Measurements from ENCODE around the gene FOXO6. TPM values are rescaled to one million over a fixed set of nuclear protein-coding genes. Genes with fewer than 3 reads are reported as not detected.

Gene FOXO6
- total and polyA plus RNA-seq, 2 of the 13 experiments (the other 11 are each of a cell fraction or from before 2014, with no cell fraction given), result 0.13 TPM; not detected in 1

DNA sequence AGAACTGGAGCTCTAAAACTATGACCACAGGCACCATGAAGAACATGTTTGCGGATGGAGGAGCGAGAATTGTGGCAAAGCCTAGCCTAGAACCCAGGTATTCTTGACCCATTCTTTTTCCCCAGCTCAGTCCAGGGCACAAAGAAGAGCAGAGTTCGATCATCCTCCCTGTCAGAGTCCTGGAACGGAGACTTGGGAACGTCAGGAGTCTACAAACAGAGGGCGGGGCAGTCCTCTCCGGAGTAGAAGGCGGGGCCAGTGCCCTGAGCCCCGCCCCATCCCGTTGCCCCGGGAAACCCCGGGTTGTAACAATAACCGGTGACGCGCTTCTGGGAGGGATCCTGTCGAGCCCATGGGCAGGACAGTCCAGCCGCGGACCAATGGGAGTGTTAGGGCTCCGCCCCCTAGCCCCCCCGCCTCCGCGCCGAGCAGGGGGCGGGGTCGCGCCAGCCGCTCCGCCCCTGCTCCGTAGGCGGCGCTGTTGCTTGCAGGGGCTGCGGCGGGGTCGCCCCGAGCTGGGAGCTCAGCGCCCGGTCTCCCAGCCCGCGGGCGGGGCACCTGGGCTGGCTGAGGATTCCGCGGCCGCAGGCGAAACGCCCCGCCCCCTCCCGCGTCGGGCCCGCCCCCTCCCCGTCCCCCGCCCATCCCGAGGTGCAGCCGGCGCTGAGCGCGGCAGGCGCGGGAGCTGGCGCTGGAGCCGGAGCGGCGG is at the start of gene FOXO6 (continued):
- TF ChIP-seq, protein P1, sequence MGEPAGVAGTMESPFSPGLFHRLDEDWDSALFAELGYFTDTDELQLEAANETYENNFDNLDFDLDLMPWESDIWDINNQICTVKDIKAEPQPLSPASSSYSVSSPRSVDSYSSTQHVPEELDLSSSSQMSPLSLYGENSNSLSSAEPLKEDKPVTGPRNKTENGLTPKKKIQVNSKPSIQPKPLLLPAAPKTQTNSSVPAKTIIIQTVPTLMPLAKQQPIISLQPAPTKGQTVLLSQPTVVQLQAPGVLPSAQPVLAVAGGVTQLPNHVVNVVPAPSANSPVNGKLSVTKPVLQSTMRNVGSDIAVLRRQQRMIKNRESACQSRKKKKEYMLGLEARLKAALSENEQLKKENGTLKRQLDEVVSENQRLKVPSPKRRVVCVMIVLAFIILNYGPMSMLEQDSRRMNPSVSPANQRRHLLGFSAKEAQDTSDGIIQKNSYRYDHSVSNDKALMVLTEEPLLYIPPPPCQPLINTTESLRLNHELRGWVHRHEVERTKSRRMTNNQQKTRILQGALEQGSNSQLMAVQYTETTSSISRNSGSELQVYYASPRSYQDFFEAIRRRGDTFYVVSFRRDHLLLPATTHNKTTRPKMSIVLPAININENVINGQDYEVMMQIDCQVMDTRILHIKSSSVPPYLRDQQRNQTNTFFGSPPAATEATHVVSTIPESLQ (CRISPR knock-in tag; conservative IDR thresholded peaks at IDR 0.05), result no peak
- TF ChIP-seq CBFB (CRISPR knock-in tag; IDR thresholded peaks at IDR 0.05) (no peak), ELF1 (CRISPR knock-in tag; IDR thresholded peaks at IDR 0.05) (no peak), NFIB (CRISPR knock-in tag; IDR thresholded peaks at IDR 0.05; ENCODE audit: borderline replicate concordance) (no peak), MED1 (CRISPR knock-in tag; IDR thresholded peaks at IDR 0.05) (peak; percentile 26; the same call in 1 of the 2 replicates), TEAD3 (CRISPR knock-in tag; optimal IDR thresholded peaks at IDR 0.05; ENCODE audit: borderline replicate concordance) (no peak), ZNF317 (CRISPR knock-in tag; IDR thresholded peaks at IDR 0.05) (no peak), ZNF652 (CRISPR knock-in tag; IDR thresholded peaks at IDR 0.05; ENCODE audit: borderline replicate concordance, low read depth) (no peak), RNF2 (conservative IDR thresholded peaks at IDR 0.05; ENCODE audit: low read depth) (no peak), ZNF670 (CRISPR knock-in tag; IDR thresholded peaks at IDR 0.05; ENCODE audit: borderline replicate concordance) (no peak), HIVEP1 (CRISPR knock-in tag; IDR thresholded peaks at IDR 0.05) (no peak), NR2C2 (CRISPR knock-in tag; IDR thresholded peaks at IDR 0.05; ENCODE audit: borderline replicate concordance) (no peak), TAF1 (CRISPR knock-in tag; IDR thresholded peaks at IDR 0.05) (no peak), BCL6 (CRISPR knock-in tag; IDR thresholded peaks at IDR 0.05) (no peak), KLF16 (CRISPR knock-in tag; IDR thresholded peaks at IDR 0.05) (no peak), ZNF296 (CRISPR knock-in tag; conservative IDR thresholded peaks at IDR 0.05) (no peak), ATRX (CRISPR knock-in tag; IDR thresholded peaks at IDR 0.05; ENCODE audit: borderline replicate concordance) (no peak), PHF8 (CRISPR knock-in tag; IDR thresholded peaks at IDR 0.05) (no peak), FOSL1 (CRISPR knock-in tag; IDR thresholded peaks at IDR 0.05; ENCODE audit: borderline replicate concordance) (no peak), ZNF124 (CRISPR knock-in tag; IDR thresholded peaks at IDR 0.05) (no peak)
- TF ChIP-seq, protein P2, sequence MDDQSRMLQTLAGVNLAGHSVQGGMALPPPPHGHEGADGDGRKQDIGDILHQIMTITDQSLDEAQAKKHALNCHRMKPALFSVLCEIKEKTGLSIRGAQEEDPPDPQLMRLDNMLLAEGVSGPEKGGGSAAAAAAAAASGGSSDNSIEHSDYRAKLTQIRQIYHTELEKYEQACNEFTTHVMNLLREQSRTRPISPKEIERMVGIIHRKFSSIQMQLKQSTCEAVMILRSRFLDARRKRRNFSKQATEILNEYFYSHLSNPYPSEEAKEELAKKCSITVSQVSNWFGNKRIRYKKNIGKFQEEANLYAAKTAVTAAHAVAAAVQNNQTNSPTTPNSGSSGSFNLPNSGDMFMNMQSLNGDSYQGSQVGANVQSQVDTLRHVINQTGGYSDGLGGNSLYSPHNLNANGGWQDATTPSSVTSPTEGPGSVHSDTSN (CRISPR knock-in tag; IDR thresholded peaks at IDR 0.05; ENCODE audit: borderline replicate concordance), result no peak
- TF ChIP-seq, protein P3, sequence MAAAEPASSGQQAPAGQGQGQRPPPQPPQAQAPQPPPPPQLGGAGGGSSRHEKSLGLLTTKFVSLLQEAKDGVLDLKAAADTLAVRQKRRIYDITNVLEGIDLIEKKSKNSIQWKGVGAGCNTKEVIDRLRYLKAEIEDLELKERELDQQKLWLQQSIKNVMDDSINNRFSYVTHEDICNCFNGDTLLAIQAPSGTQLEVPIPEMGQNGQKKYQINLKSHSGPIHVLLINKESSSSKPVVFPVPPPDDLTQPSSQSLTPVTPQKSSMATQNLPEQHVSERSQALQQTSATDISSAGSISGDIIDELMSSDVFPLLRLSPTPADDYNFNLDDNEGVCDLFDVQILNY (CRISPR knock-in tag; conservative IDR thresholded peaks at IDR 0.05), result no peak
- TF ChIP-seq, protein P4, sequence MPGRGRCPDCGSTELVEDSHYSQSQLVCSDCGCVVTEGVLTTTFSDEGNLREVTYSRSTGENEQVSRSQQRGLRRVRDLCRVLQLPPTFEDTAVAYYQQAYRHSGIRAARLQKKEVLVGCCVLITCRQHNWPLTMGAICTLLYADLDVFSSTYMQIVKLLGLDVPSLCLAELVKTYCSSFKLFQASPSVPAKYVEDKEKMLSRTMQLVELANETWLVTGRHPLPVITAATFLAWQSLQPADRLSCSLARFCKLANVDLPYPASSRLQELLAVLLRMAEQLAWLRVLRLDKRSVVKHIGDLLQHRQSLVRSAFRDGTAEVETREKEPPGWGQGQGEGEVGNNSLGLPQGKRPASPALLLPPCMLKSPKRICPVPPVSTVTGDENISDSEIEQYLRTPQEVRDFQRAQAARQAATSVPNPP (CRISPR knock-in tag; IDR thresholded peaks at IDR 0.05), result no peak
- TF ChIP-seq, protein P5, sequence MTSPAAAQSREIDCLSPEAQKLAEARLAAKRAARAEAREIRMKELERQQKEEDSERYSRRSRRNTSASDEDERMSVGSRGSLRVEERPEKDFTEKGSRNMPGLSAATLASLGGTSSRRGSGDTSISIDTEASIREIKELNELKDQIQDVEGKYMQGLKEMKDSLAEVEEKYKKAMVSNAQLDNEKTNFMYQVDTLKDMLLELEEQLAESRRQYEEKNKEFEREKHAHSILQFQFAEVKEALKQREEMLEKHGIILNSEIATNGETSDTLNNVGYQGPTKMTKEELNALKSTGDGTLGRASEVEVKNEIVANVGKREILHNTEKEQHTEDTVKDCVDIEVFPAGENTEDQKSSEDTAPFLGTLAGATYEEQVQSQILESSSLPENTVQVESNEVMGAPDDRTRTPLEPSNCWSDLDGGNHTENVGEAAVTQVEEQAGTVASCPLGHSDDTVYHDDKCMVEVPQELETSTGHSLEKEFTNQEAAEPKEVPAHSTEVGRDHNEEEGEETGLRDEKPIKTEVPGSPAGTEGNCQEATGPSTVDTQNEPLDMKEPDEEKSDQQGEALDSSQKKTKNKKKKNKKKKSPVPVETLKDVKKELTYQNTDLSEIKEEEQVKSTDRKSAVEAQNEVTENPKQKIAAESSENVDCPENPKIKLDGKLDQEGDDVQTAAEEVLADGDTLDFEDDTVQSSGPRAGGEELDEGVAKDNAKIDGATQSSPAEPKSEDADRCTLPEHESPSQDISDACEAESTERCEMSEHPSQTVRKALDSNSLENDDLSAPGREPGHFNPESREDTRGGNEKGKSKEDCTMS (CRISPR knock-in tag; conservative IDR thresholded peaks at IDR 0.05), result no peak

Measured in HepG2 (cell line).